H9 (cell line): Measurements from ENCODE around the gene OXCT2. TPM values are rescaled to one million over a fixed set of nuclear protein-coding genes. Genes with fewer than 3 reads are reported as not detected.

Experiments used
- DNase-seq: peaks from one replicate; pipeline ENCODE4 v3.0.0-alpha.2; 2017
- H2AFZ ChIP-seq: one replicate; pipeline ENCODE4 v1.6.1; 2013; ENCODE audit warnings: mild to moderate bottlenecking, low read length, control low read depth, moderate library complexity
- H2AK5ac ChIP-seq: 2 replicates; pipeline ENCODE4 v1.6.1; 2013; ENCODE audit warnings: low read length, control low read depth, mixed read lengths; ENCODE audit not compliant: insufficient read length
- H2BK120ac ChIP-seq: one replicate; pipeline ENCODE4 v1.6.1; 2013; ENCODE audit warnings: low read depth, mild to moderate bottlenecking, low read length, control low read depth, inconsistent platforms; ENCODE audit not compliant: poor library complexity, severe bottlenecking
- H2BK12ac ChIP-seq: 2 replicates; pipeline ENCODE4 v1.6.1; 2013; ENCODE audit warnings: low read length, control low read depth, mixed read lengths, low read depth; ENCODE audit not compliant: insufficient read length
- H2BK15ac ChIP-seq: 2 replicates; pipeline ENCODE4 v1.6.1; 2013; ENCODE audit warnings: low read depth, low read length, control low read depth
- H2BK20ac ChIP-seq: one replicate; pipeline ENCODE4 v1.6.1; 2013; ENCODE audit warnings: low read depth, mild to moderate bottlenecking, low read length, control low read depth, inconsistent platforms; ENCODE audit not compliant: poor library complexity, severe bottlenecking
- H2BK5ac ChIP-seq: 2 replicates; pipeline ENCODE4 v1.6.1; 2013; ENCODE audit warnings: low read length, control low read depth, mixed read lengths; ENCODE audit not compliant: insufficient read length
- H3K14ac ChIP-seq: 2 replicates; pipeline ENCODE4 v1.6.1; 2013; ENCODE audit warnings: low read length, control low read depth; ENCODE audit not compliant: insufficient read depth
- H3K18ac ChIP-seq: 2 replicates; pipeline ENCODE4 v1.6.1; 2013; ENCODE audit warnings: low read depth, mild to moderate bottlenecking, mixed read lengths, low read length, control low read depth; ENCODE audit not compliant: insufficient read length
- H3K23ac ChIP-seq: 2 replicates; pipeline ENCODE4 v1.6.1; 2013; ENCODE audit warnings: low read length, control low read depth, mixed read lengths, low read depth; ENCODE audit not compliant: insufficient read length
- H3K23me2 ChIP-seq: 2 replicates; pipeline ENCODE4 v1.6.1; 2013; ENCODE audit warnings: low read depth, mild to moderate bottlenecking, mixed read lengths, low read length, control low read depth; ENCODE audit not compliant: insufficient read length, poor library complexity, severe bottlenecking
- H3K27ac ChIP-seq: 2 replicates; pipeline ENCODE4 v1.5.1; 2013; ENCODE audit warnings: low read length, control low read depth, mixed read lengths, low read depth; ENCODE audit not compliant: insufficient read length
- H3K27me3 ChIP-seq: 2 replicates; pipeline ENCODE4 v1.6.1; 2013; ENCODE audit warnings: low read length, control low read depth, inconsistent platforms; ENCODE audit not compliant: insufficient read depth
- H3K4ac ChIP-seq: 2 replicates; pipeline ENCODE4 v1.6.1; 2013; ENCODE audit warnings: low read depth, mild to moderate bottlenecking, control low read depth, inconsistent platforms, low read length, moderate library complexity
- H3K4me1 ChIP-seq: 2 replicates; pipeline ENCODE4 v1.6.1; 2013; ENCODE audit warnings: low read length, control low read depth, inconsistent platforms; ENCODE audit not compliant: insufficient read depth
- H3K4me2 ChIP-seq: 2 replicates; pipeline ENCODE4 v1.6.1; 2013; ENCODE audit warnings: low read length, control low read depth, mixed read lengths; ENCODE audit not compliant: insufficient read length, insufficient read depth
- H3K56ac ChIP-seq: 2 replicates; pipeline ENCODE4 v1.6.1; 2013; ENCODE audit warnings: low read depth, mild to moderate bottlenecking, mixed read lengths, low read length, control low read depth; ENCODE audit not compliant: insufficient read length
- H3K79me1 ChIP-seq: 2 replicates; pipeline ENCODE4 v1.6.1; 2013; ENCODE audit warnings: low read depth, mild to moderate bottlenecking, moderate library complexity, low read length, control low read depth, inconsistent platforms; ENCODE audit not compliant: insufficient read depth, poor library complexity, severe bottlenecking
- H3K79me2 ChIP-seq: 2 replicates; pipeline ENCODE4 v1.6.1; 2013; ENCODE audit warnings: low read length, control low read depth, inconsistent platforms; ENCODE audit not compliant: insufficient read depth
- H3K9ac ChIP-seq: 2 replicates; pipeline ENCODE4 v1.6.1; 2013; ENCODE audit warnings: low read length, control low read depth, mixed read lengths; ENCODE audit not compliant: insufficient read length; ENCODE audit errors: extremely low read depth
- H3K9me3 ChIP-seq: one replicate; pipeline ENCODE4 v1.6.1; 2013; ENCODE audit warnings: low read depth, low read length, inconsistent platforms; ENCODE audit not compliant: control insufficient read depth
- H3T11ph ChIP-seq: one replicate; pipeline ENCODE4 v1.6.1; 2013; ENCODE audit warnings: mild to moderate bottlenecking, low read length, control low read depth, inconsistent platforms
- H4K20me1 ChIP-seq: one replicate; pipeline ENCODE4 v1.6.1; 2013; ENCODE audit not compliant: control insufficient read depth, insufficient read length, insufficient read depth
- H4K5ac ChIP-seq: 2 replicates; pipeline ENCODE4 v1.6.1; 2013; ENCODE audit warnings: low read depth, mild to moderate bottlenecking, mixed read lengths, low read length, control low read depth; ENCODE audit not compliant: insufficient read length
- H4K8ac ChIP-seq: replicated peaks from 2 replicates; pipeline ENCODE4 v1.6.1; 2013; ENCODE audit warnings: low read length, control low read depth, mixed read lengths, low read depth; ENCODE audit not compliant: insufficient read length
- H4K91ac ChIP-seq: 2 replicates; pipeline ENCODE4 v1.6.1; 2013; ENCODE audit warnings: low read depth, mild to moderate bottlenecking, moderate library complexity, mixed read lengths, low read length, control low read depth; ENCODE audit not compliant: insufficient read length
- H3K27ac Mint-ChIP-seq, 3 experiments: 2 replicates in 2 of 3; 3 replicates in 1 of 3; pipeline ENCODE4 v1.8.0; 2020 to 2021; ENCODE audit warnings: mixed read lengths in 3 of 3, mild to moderate bottlenecking in 1 of 3, moderate library complexity in 1 of 3
- H3K27me3 Mint-ChIP-seq: 2 replicates; pipeline ENCODE4 v1.8.0; 2021; ENCODE audit warnings: low read depth, mild to moderate bottlenecking, moderate library complexity, mixed read lengths
- H3K36me3 Mint-ChIP-seq, 3 experiments: 2 replicates in 2 of 3; 3 replicates in 1 of 3; pipeline ENCODE4 v1.8.0; 2020 to 2021; ENCODE audit warnings: low read depth in 3 of 3, mixed read lengths in 3 of 3; ENCODE audit not compliant: insufficient read depth in 1 of 3
- H3K4me1 Mint-ChIP-seq, 2 experiments: 2 replicates each; pipeline ENCODE4 v1.8.0; 2020; ENCODE audit warnings: mixed read lengths in 2 of 2
- H3K4me3 Mint-ChIP-seq, 2 experiments: 2 replicates in 1 of 2; 3 replicates in 1 of 2; pipeline ENCODE4 v1.8.0; 2020 to 2021; ENCODE audit warnings: mild to moderate bottlenecking in 2 of 2, mixed read lengths in 2 of 2, moderate library complexity in 1 of 2
- H3K9me3 Mint-ChIP-seq, 2 experiments: 2 replicates in 1 of 2; 3 replicates in 1 of 2; pipeline ENCODE4 v1.8.0; 2020; ENCODE audit warnings: mild to moderate bottlenecking in 2 of 2, mixed read lengths in 2 of 2, moderate library complexity in 1 of 2
- WGBS: extraction: QIAGEN DNeasy Blood & Tissue Kit; methylation state at CpG from one replicate; pipeline ENCODE4 v1.1.7; 2013; ENCODE audit warnings: missing lambda C conversion rate, low lambda C conversion rate, mixed read lengths; ENCODE audit not compliant: insufficient read length; ENCODE audit errors: extremely low coverage; 5-methylcytosine and 5-hydroxymethylcytosine counted together
- total RNA-seq: library from RNA; stranded (reverse); gene quantifications from 2 replicates; pipeline ENCODE4 v1.2.1, GENCODE V29; 2021
- TF ChIP-seq, protein P1 (sequence below): fragments of 200-600 bp; sonication (generic); conservative IDR thresholded peaks from 3 replicates; pipeline ENCODE4 v1.8.0; 2021; ENCODE audit warnings: antibody characterized with exemption, mild to moderate bottlenecking

Gene OXCT2
- total RNA-seq, 1 experiment from 2014 or later: 3.7 TPM

- no peak within 1 kb of the TSS; a peak in 1 of 7 replicates for H3K27ac Mint-ChIP-seq
- Histone ChIP-seq H3K27me3 (peaks cover 23% of the 10 kb centered on the region; the same call in 1 of the 2 replicates), H3K23me2 (peaks cover 3% of the 10 kb centered on the region)
Measured at GRCh38 chr1:39788758-39789570, 17.8 kb upstream of the OXCT2 start, which contains the start of gene BMP8B. TSS of gene BMP8B (minus strand) at chr1:39788865. CDS start at chr1:39788485, 380 bp downstream.

More at GRCh38 chr1:39788758-39789570, 17.8 kb upstream of the OXCT2 start, which contains the start of gene BMP8B:
- H3K9me3 Mint-ChIP-seq: no peaks in the 10 kb centered on the region; a peak in 1 of 5 replicates
- H3K9me3 ChIP-seq: no peaks in the 10 kb centered on the region
- H2AFZ ChIP-seq: no peak within 1 kb of the TSS
- no peak within 1 kb of the TSS for H2BK15ac ChIP-seq
- H2AK5ac ChIP-seq: no peak within 1 kb of the TSS
- no peak within 1 kb of the TSS for H2BK12ac ChIP-seq
- H3K4me1 ChIP-seq: no peaks in the 10 kb centered on the region
- no peak within 1 kb of the TSS for H3T11ph ChIP-seq
- H3K4me3 Mint-ChIP-seq: peak within 1 kb of the TSS; percentile 61 to 85
- no peak within 1 kb of the TSS for H3K27ac ChIP-seq
- no peaks in the 10 kb centered on the region for H3K79me1 ChIP-seq
- peaks cover 0 to 1% (median 0%) of the 10 kb centered on the region in 3 experiments; a peak in 1 of 7 replicates for H3K36me3 Mint-ChIP-seq
- H2BK5ac ChIP-seq: no peak within 1 kb of the TSS
- H3K18ac ChIP-seq: no peak within 1 kb of the TSS
- TF ChIP-seq, protein P1, sequence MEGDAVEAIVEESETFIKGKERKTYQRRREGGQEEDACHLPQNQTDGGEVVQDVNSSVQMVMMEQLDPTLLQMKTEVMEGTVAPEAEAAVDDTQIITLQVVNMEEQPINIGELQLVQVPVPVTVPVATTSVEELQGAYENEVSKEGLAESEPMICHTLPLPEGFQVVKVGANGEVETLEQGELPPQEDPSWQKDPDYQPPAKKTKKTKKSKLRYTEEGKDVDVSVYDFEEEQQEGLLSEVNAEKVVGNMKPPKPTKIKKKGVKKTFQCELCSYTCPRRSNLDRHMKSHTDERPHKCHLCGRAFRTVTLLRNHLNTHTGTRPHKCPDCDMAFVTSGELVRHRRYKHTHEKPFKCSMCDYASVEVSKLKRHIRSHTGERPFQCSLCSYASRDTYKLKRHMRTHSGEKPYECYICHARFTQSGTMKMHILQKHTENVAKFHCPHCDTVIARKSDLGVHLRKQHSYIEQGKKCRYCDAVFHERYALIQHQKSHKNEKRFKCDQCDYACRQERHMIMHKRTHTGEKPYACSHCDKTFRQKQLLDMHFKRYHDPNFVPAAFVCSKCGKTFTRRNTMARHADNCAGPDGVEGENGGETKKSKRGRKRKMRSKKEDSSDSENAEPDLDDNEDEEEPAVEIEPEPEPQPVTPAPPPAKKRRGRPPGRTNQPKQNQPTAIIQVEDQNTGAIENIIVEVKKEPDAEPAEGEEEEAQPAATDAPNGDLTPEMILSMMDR: no peak
- H3K14ac ChIP-seq: no peak within 1 kb of the TSS; the same call in 1 of the 2 replicates
- H3K9ac ChIP-seq: no peak within 1 kb of the TSS
- H2BK20ac ChIP-seq: no peak within 1 kb of the TSS
- no peaks in the 10 kb centered on the region for H3K79me2 ChIP-seq
- no peak within 1 kb of the TSS for H3K23ac ChIP-seq
- H3K4ac ChIP-seq: no peak within 1 kb of the TSS
- H4K91ac ChIP-seq: no peak within 1 kb of the TSS
- no peaks in the 10 kb centered on the region for H4K20me1 ChIP-seq
- H4K8ac ChIP-seq: no peak within 1 kb of the TSS
- H3K56ac ChIP-seq: no peak within 1 kb of the TSS
- H4K5ac ChIP-seq: no peak within 1 kb of the TSS
- DNase-seq: peak; percentile 78
- peaks cover 79% of the 10 kb centered on the region for H3K27me3 Mint-ChIP-seq
- WGBS: no CpG with 5 or more reads among the region's 91 CpGs
- H3K4me1 Mint-ChIP-seq: peaks cover 5 to 6% of the 10 kb centered on the region in 2 experiments; a peak in 3 of 4 replicates
- peak within 1 kb of the TSS; percentile 47 for H3K4me2 ChIP-seq
- H2BK120ac ChIP-seq: no peak within 1 kb of the TSS
